ENCODE measurements around the gene EDC3.
"Not testable (repeated sequence)": the region's sequence is repeated elsewhere in the genome, so short reads cannot be mapped to it uniquely, and the experiment has no call there.

Gene EDC3

GRCh38 chr15:74709011-74709410 lies 13.2 kb upstream of the EDC3 start:
- DNase-seq = no peak

- DNase-seq = no peak
Observed at GRCh38 chr15:74696808-74697207, 984 bp upstream of the EDC3 start.

GRCh38 chr15:74696398-74696729 lies 540 bp upstream of the EDC3 start:
- DNase-seq = no peak

GRCh38 chr15:74692327-74692726 lies 3.5 kb downstream of the EDC3 start:
- no peak for DNase-seq

- DNase-seq = no peak
Observed at GRCh38 chr15:74683758-74684157, 12.1 kb downstream of the EDC3 start.

GRCh38 chr15:74682954-74683353 lies 12.9 kb downstream of the EDC3 start:
- no peak for DNase-seq

GRCh38 chr15:74680456-74680855 lies 15.4 kb downstream of the EDC3 start:
- peak; percentile 28 for DNase-seq

GRCh38 chr15:74676801-74677200 lies 19.0 kb downstream of the EDC3 start:
- DNase-seq = no peak

- DNase-seq = no peak
Observed at GRCh38 chr15:74674161-74674560, 21.7 kb downstream of the EDC3 start.

- DNase-seq = no peak
Observed at GRCh38 chr15:74669627-74670026, 26.2 kb downstream of the EDC3 start.

GRCh38 chr15:74667975-74668374 lies 27.8 kb downstream of the EDC3 start:
- DNase-seq = no peak

GRCh38 chr15:74664670-74665069 lies 31.2 kb downstream of the EDC3 start:
- no peak for DNase-seq

- DNase-seq = no peak
Observed at GRCh38 chr15:74664028-74664616, 31.7 kb downstream of the EDC3 start.

- DNase-seq = no peak
Observed at GRCh38 chr15:74663303-74664027, 32.4 kb downstream of the EDC3 start.

GRCh38 chr15:74662064-74662860 lies 33.6 kb downstream of the EDC3 start:
- DNase-seq = no peak

GRCh38 chr15:74661280-74661679 lies 34.5 kb downstream of the EDC3 start:
- not testable (repeated sequence) for DNase-seq

GRCh38 chr15:74657846-74658245 lies 38.0 kb downstream of the EDC3 start:
- peak; percentile 11 for DNase-seq

GRCh38 chr15:74656935-74657535 lies 38.8 kb downstream of the EDC3 start:
- no peak for DNase-seq

GRCh38 chr15:74655424-74655823 lies 40.4 kb downstream of the EDC3 start:
- DNase-seq = no peak

- DNase-seq = peak; percentile 89
Observed at GRCh38 chr15:74653426-74654102, 42.3 kb downstream of the EDC3 start.

- DNase-seq = no peak
Observed at GRCh38 chr15:74651242-74651741, 44.5 kb downstream of the EDC3 start.

GRCh38 chr15:74648051-74648842 lies 47.6 kb downstream of the EDC3 start:
- no peak for DNase-seq

Data from OCI-M1 (cell line).